GM21515 (cell line): Measurements from ENCODE around the gene PTMS.

ENCODE experiments used
- ATAC-seq: cut with Tn5 transposase; IDR thresholded peaks from one replicate; pipeline ENCODE4 v1.9.1; 2021; ENCODE audit not compliant: unreplicated experiment

The PTMS gene

DNA sequence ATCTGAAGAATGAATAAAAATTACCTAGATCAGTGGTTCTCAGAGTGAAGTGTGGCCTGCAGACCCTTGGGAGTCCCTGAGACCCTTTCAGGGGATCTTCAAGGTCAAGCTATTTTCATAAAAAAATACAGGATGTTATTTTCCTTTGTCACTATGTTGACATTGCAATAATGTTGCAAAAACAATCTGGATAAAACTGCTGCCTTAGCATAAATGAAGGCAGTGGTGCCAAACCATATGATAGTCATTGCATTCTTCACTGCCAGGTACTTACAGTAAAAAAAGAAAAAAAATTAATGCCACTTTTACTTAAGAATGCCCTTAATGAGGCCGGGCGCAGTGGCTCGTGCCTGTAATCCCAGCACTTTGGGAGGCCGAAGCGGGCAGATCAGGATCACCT lies 21.1 kb downstream of the PTMS start:
- no peak for ATAC-seq

DNA sequence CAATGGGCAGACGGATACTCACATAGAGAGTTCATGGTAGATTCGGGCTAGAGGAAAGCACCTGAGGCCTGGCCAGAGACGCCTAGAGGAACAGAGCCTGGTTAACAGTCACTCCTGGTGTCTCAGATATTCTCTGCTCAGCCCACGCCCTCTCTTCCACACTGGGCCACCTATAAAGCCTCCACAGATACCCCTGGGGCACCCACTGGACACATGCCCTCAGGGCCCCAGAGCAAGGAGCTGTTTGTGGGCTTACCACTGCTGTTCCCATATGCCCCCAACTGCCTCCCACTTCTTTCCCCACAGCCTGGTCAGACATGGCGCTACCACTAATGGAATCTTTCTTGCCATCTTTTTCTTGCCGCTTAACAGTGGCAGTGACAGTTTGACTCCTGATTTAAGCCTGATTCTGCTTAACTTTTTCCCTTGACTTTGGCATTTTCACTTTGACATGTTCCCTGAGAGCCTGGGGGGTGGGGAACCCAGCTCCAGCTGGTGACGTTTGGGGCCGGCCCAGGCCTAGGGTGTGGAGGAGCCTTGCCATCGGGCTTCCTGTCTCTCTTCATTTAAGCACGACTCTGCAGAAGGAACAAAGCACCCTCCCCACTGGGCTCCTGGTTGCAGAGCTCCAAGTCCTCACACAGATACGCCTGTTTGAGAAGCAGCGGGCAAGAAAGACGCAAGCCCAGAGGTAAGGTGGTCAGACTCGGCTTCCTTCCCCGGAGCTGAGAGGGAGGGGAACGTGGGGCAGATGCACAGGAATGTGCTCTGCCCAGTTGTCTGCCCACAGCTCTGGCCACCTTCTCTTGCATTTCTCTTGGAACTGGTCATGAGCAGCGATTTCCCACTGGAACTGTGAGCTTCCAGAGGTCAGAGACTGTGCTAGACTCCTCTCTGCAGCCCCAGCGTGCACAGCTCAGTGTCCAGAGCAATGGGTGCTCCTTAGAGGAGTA lies 23.1 kb downstream of the PTMS start, which contains the start of gene CD4:
Gene CD4, plus strand, starts transcription at position 557 of the 953 bp plus-strand sequence. CDS start 10,611 bp downstream, outside the sequence.
- ATAC-seq: no peak

DNA sequence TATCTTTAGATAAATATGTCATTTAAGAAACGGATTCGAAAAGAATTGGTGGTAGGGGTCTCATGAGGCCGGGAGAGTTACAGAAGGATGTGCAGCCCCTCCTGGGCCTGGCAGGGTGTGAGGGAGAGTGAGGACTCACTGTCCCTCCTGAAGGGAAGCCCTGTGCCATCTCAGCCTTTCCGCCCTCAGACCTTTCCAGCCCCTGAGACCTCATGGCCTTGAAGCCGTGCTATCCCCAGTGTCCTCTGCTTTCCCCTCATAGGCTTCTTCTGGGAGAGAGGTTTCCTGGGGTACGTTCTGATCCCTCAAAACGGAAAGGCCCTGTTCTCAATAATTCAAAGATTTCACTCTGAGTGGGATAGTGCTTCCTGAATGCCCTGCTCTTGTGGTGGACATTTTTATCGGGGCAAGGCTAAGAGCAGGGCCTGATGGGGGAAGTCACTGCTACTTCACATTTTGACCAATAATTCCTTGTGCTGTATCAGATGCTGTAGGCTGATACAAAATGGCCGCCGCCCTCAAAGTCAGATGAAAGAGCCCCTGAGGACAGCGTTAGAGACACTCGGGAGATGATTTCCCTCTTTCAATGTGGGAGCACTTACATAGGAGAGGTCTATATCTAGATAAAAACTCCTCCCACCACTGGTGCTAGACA lies 24.5 kb downstream of the PTMS start:
- ATAC-seq: no peak

DNA sequence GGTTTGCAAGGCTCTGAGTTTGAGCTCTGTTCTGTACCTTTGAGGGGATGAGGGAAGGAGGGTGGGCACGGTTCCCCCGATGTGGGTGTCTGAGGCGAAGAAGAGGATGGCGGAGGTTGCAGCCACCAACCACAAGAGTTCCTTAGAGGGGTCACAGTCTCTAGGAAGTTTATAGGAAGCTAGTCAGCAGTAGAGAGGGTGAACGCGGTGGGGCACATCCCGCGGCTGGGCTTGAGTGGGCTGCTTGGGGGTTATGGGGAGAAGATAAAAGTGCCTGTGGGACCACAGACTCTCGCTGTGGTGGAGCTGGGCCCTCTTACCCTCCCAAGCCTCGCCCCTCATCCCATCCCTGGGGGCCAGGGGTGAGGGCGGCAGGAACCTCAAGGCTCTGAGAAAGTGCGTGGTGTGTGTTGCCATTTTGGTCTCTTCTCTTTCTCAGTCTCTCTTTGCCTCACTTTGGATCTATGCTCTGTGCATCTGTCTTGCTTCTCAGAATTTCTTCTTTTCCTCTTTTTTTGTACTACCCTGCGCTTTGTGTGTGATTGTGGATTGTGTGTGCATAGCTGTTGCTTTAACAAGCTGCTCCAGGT lies 25.9 kb downstream of the PTMS start:
- ATAC-seq: no peak

DNA sequence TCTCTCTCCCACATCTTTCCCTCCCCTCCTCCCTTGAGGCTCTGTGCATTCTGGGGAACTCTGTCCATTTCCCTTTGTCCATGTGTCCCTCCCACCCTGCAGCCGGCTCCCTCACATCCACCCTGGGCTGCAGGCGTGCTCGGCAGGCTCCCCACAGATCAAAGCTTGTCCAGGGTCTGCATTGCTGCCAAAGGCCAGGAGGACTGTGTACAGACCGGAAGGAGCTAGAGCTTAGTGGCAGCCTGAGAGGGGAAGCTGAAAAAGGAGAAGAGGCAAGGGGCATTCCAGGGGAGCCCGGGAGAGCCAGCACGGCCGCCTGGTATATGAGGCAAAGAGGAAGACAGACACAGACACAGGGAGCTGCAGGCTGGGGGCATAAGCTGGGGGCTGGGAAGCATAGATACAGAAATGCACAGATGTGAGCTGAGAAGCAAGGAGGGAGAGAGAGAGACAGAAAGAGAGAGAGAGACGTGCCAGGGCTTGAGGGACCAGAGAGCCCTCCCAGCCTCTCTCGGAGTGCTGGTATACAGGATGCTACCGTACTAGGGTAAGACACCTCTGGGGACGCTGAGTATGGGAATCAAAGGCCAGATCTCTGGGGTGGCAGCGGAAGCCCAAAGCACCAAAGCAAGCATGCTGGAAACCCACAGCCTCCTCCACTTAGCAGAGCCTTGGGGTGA lies 26.5 kb downstream of the PTMS start:
- ATAC-seq: no peak

DNA sequence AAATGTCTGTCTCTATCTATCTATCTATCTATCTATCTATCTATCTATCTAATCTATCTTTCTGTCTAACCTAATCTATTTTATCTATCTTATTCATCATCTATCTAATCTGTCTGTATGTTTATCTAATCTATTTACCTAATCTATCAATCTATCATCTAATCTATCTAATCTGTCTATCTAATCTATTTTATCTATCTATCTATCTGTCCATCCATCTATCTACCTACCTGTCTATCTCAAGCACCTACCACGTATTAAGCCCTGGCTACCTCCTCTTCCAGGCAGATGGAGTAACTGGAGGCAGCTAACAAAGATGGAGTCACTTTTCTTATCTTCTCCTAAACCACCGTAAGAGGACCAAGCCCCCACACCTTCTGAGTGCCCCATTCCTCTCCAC lies 28.9 kb downstream of the PTMS start:
- ATAC-seq: no peak

DNA sequence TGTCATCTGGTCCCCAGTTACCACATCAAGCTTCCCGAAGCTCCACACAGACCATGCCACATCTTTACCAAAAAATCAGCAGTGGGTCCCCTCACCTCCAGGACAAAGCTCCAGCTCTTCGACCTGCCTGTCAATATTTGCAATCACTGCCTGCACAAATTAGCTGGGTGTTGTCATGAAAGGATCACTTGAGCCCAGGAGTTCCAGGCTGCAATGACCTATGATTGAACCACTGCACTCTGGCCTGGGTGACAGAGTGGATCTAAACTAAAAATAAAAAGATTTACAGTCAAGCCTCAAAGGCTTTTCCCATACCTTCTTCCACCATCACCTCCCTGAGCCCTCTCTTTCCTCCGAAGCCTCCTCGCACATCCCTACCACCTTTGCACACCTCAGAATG lies 30.4 kb downstream of the PTMS start:
- no peak for ATAC-seq

DNA sequence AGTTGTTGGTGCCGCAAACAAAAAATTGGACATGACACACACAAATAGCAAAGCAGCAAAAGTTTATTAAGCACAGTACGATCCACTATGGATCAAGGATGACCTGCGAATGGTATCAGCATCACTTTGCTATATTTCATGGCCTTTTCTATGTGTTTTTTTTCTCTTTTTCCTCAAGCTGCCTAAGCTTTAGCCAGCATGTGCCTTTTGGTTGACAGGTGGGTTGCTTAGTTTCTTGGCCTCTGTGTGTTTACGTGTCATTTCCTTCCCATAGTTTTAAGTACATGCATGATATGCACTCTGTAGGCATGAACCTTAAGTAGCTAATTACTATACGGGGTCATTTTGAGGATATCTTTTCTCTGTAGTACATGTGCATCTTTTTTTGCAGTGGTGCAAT lies 33.0 kb downstream of the PTMS start:
- ATAC-seq: no peak

DNA sequence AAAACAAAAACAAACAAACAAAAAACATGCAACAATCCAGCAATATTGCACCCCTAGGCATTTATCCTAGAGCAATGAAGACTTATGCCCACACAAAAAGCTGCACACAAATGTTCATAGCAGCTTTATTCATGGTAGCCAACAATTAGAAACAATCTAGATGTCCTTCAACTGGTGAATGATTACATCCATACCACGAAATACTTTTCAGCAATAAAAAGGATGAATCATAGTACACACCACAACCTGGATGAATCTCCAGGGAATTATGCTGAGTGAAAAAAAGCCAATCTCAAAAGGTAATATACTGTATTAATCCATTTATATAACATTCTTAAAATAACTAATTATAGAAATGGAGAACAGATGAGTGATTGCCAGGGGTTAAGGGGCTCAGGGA lies 41.0 kb downstream of the PTMS start:
- ATAC-seq: no peak

DNA sequence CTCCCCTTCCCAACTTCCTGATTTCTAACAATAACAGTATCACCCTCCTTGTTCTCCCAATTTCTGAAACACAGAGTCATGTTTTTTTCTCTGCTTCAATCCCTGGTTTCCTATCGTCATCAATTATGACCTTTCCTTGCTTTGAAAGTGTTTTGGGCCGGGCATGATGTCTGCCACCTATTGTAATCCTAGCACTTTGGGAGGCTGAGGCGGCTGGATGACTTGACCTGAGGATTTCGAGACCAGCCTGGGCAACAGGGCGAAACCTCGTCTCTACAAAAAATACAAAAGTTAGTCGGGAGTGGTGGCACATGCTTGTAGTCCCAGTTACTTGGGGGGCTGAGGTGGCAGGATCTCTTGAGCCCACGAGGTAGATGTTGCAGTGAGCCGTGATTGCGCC lies 42.9 kb downstream of the PTMS start:
- no peak for ATAC-seq

DNA sequence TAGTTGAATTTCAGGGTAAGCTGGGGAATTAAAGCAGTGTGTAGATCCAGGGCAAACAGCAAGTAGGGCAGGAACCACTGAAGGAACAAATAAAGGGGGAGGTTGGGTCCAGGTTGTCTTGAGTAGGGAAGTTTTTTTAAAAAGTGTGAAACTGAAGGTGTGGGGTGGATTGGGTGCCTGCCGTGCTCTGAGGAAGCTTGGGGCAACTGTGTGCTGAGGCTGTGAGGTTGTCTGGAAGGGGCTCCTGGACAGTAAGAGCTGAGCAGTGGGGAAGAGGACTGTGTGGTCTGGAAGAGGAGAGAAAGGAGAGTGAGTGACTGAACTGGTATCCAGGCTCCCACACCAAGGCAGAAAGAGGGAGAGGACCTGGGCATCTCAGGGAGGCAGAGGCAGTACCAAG lies 44.6 kb downstream of the PTMS start:
- ATAC-seq: no peak

DNA sequence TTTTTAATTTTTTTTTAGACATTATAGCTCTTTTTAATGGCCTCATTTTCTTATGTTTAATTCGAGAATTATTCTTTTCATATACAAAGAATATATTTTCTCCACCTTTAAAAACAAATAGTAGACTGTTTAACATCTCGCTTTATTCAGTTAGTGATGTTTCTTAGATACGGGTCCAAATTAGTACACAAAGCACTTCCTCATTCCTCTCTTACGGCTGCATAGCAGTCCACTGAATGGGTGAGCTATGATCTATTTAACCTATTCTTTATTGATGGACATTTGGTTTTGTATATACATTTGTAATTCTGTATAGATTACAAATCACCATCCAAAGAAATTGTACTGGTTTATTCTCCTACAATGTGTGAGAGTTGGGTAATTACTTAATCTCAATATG lies 47.2 kb downstream of the PTMS start:
- no peak for ATAC-seq

DNA sequence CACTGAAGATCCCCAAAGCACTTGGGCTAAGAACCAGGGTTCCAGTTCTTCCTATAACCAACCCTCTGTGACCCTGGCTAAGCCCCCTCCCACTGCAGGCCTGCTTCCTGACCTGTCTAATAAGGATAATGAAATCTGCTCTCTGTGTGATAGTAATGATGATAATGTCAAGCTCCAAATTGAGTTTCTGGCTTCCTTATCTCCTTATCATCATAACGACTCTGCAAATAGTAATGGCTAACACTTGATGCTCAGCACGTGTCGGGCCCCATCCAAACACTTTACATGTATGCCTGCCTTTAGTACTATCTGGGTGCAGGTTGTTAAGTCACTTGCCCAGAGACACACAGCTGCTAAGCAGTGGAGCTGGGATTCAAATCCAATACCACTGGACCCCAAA lies 50.4 kb downstream of the PTMS start:
- no peak for ATAC-seq

DNA sequence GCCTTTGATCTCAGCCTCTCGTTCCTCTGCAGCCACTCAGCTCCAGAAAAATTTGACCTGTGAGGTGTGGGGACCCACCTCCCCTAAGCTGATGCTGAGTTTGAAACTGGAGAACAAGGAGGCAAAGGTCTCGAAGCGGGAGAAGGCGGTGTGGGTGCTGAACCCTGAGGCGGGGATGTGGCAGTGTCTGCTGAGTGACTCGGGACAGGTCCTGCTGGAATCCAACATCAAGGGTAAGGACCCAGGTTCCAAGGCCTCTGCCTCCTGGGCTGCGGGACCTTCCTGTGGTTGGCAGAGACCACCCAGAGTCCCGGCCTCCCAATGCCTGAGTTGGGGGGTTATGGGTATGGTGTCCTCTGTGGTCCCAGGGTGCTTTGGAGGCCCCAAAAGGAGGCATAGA lies 50.9 kb downstream of the PTMS start:
- ATAC-seq: no peak

DNA sequence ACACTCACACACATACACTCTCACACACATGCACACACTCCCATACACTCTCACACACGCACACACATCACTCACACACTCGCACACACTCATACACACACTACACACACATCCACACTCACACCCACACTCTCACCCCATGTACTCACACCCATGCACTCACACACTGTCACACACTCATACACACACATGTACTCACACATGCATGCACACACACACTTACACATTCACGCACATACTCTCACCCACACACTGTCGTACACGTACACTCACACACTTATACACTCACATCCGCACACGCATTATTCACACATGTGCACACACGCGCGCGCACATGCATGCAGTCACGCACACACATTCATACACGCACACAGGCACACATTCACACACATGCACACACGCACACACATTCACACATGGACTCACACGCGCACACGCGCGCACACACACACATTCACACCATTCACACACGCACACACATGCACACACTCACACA lies 51.5 kb downstream of the PTMS start:
- no peak for ATAC-seq

DNA sequence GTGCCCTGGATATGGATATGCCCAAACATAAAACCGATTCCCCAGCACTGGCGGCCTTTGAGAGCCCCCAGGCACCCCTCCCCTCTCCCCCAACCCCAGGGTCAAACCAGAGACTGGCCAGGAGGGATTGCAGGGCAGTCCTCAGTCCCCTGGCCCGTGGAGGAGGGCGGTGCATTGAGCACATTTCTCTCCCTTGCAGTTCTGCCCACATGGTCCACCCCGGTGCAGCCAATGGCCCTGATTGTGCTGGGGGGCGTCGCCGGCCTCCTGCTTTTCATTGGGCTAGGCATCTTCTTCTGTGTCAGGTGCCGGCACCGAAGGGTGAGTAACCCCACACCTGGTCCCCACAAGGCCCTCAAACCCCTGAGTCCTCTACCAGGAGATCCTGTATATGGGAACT lies 52.1 kb downstream of the PTMS start:
- no peak for ATAC-seq

DNA sequence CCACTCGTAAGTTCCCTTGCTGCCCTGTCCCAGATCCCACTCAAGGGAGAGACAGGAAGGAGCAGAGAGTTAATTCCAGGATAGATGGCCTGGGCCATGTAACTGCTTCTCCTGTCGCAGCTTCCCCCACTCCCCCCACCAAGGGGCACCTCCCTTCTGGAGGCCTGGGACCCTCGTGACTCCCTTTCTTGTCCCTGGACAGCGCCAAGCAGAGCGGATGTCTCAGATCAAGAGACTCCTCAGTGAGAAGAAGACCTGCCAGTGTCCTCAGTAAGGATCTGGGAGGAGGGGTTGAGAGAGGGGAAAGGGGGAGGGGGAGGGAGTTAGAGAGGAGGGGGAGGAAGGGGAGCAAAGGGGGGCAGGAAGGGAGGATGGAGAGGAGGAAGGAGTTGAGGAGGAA lies 52.5 kb downstream of the PTMS start:
- ATAC-seq: no peak

DNA sequence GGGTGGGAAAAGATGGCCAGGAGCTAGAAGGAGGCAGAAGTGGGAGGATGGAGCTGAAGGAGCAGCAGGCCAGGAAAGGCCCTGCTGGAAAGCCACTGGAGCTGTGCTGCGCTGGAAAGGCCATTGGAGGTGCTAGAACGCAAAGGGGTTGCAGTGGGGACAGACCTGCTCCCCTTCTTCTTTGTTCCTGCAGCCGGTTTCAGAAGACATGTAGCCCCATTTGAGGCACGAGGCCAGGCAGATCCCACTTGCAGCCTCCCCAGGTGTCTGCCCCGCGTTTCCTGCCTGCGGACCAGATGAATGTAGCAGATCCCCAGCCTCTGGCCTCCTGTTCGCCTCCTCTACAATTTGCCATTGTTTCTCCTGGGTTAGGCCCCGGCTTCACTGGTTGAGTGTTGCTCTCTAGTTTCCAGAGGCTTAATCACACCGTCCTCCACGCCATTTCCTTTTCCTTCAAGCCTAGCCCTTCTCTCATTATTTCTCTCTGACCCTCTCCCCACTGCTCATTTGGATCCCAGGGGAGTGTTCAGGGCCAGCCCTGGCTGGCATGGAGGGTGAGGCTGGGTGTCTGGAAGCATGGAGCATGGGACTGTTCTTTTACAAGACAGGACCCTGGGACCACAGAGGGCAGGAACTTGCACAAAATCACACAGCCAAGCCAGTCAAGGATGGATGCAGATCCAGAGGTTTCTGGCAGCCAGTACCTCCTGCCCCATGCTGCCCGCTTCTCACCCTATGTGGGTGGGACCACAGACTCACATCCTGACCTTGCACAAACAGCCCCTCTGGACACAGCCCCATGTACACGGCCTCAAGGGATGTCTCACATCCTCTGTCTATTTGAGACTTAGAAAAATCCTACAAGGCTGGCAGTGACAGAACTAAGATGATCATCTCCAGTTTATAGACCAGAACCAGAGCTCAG lies 53.2 kb downstream of the PTMS start:
- ATAC-seq: no peak

DNA sequence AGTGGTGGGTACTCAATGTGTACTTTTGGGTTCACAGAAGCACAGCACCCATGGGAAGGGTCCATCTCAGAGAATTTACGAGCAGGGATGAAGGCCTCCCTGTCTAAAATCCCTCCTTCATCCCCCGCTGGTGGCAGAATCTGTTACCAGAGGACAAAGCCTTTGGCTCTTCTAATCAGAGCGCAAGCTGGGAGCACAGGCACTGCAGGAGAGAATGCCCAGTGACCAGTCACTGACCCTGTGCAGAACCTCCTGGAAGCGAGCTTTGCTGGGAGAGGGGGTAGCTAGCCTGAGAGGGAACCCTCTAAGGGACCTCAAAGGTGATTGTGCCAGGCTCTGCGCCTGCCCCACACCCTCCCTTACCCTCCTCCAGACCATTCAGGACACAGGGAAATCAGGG lies 54.0 kb downstream of the PTMS start:
- ATAC-seq: no peak
